Vagina (tissue), 2 donors: ENCODE data around the gene ETS1.

ENCODE experiments used
- CTCF ChIP-seq, 3 experiments: fragments of 450-650 bp in 2 of 3; fragments of 200-600 bp in 1 of 3; sonication (generic) in 1 of 3; IDR thresholded peaks; one replicate each; pipeline ENCODE4 v1.5.1; 2017 to 2019; ENCODE audit warnings: antibody characterized with exemption in 3 of 3, mild to moderate bottlenecking in 2 of 3, moderate library complexity in 2 of 3
- POLR2A ChIP-seq, 2 donors: fragments of 450-650 bp; IDR thresholded peaks; one replicate each; pipeline ENCODE4 v1.6.1; 2017; ENCODE audit warnings: antibody characterized with exemption in 2 of 2, mild to moderate bottlenecking in 2 of 2, moderate library complexity in 2 of 2
- POLR2AphosphoS5 ChIP-seq, 2 donors: sonication (generic); formaldehyde crosslinking; IDR thresholded peaks; one replicate each; pipeline ENCODE4 v1.9.0; 2017; ENCODE audit warnings: antibody characterized with exemption in 2 of 2, mild to moderate bottlenecking in 2 of 2, low read depth in 1 of 2; ENCODE audit not compliant: insufficient read depth in 1 of 2

- TF ChIP-seq POLR2AphosphoS5 (IDR thresholded peaks at IDR 0.05; ENCODE audit: insufficient read depth in 1 of 2, low read depth in 1 of 2) (no peak), CTCF (IDR thresholded peaks at IDR 0.05) (no peak), POLR2A (IDR thresholded peaks at IDR 0.05) (no peak)
These were observed 735 bp upstream of the ETS1 start for GRCh38 chr11:128588093-128588492.
